Coronary artery (tissue), 2 donors: ENCODE results near the gene DUS4L.

Experiments
- DNase-seq: peaks from one replicate; pipeline ENCODE4 v3.0.0-alpha.2; 2017; ENCODE audit warnings: low spot score
- H3K27ac ChIP-seq, 2 donors: fragments of 200-600 bp; sonication (generic); one replicate each; pipeline ENCODE4 v1.5.1; 2016 to 2019
- H3K4me3 ChIP-seq: fragments of 200-600 bp; sonication (generic); 2 replicates; pipeline ENCODE4 v1.5.1; 2016; ENCODE audit warnings: mild to moderate bottlenecking, moderate library complexity
- TF ChIP-seq, protein P1 (sequence below): fragments of 200-600 bp; sonication (generic); IDR thresholded peaks from one replicate; pipeline ENCODE4 v1.5.1; 2019; ENCODE audit warnings: antibody characterized with exemption

Gene DUS4L

DNA sequence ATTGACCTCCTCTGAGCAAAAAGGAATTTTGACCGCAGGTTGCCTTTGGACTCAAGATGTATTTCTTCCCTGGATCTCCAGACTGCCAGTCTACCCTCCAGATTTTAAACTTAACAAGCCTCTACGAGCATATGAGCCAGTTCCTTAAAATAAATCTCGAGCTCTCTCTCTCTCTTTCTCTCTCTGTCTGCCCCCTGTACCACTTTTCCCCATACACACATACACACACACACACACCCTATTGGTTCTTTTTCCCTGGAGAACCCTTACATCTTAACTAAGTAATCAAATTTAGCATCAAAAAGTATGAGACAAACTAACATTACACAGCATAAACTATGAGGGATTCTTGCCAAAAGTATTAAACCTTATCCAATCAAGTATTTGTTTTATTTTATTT is 27.6 kb downstream of the DUS4L start:
- H3K27ac ChIP-seq: peak overlapping the region; percentile 64 to 76
- peak; percentile 77 for DNase-seq
- TF ChIP-seq, protein P1, sequence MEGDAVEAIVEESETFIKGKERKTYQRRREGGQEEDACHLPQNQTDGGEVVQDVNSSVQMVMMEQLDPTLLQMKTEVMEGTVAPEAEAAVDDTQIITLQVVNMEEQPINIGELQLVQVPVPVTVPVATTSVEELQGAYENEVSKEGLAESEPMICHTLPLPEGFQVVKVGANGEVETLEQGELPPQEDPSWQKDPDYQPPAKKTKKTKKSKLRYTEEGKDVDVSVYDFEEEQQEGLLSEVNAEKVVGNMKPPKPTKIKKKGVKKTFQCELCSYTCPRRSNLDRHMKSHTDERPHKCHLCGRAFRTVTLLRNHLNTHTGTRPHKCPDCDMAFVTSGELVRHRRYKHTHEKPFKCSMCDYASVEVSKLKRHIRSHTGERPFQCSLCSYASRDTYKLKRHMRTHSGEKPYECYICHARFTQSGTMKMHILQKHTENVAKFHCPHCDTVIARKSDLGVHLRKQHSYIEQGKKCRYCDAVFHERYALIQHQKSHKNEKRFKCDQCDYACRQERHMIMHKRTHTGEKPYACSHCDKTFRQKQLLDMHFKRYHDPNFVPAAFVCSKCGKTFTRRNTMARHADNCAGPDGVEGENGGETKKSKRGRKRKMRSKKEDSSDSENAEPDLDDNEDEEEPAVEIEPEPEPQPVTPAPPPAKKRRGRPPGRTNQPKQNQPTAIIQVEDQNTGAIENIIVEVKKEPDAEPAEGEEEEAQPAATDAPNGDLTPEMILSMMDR: no peak
- no peak overlapping the region for H3K4me3 ChIP-seq

DNA sequence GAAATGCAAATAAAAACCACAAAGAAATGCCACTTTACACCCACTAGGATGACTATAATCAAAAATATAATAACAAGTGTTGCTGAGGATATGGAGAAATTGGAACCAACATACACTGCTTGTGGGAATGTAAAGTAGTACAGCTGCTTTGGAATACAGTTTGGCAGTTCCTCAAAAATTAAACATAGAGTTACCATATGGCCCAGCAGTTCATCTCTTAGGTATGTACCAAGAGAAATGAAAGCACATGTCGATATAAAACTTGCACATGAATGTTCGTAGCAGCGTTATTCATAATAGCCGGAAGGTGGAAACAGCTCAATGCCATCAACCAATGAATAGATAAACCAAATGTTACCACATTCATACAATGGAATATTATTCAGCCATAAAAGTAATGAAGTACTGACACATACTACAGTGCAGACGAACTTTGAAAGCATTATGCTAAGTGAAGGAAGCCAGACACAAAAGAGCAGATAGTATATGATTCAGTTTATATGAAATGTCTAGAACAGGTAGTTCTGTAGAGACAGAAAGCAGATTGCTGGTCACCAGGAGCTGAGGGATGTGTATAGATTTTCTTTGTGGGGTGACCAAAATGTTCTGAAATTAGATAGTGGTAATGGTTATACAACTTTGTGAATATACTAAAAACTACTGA is 28.7 kb downstream of the DUS4L start:
- peak overlapping the region; percentile 76 for H3K27ac ChIP-seq
- TF ChIP-seq, protein P1: no peak
- DNase-seq: no peak
- H3K4me3 ChIP-seq: no peak overlapping the region

DNA sequence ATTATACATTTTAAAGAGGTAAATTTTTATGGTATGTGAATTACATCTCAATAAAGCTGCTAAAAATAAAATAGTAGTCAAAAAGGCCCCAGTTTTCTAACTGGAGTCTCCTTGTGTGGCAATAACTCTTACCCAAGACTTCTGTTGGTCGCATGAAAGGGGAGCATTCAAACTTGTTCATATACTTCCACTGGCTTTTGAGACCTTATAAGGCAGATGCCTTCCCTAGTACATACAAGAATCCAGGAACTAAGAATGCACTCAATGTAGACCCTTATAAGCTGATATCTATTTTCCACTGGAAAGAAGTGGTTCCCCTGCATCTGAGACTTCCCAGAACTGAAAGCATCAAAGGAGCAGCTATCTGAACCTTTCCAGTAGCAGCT is 29.2 kb downstream of the DUS4L start:
- DNase-seq: no peak
- TF ChIP-seq, protein P1: no peak
- Histone ChIP-seq H3K4me3 (no peak overlapping the region), H3K27ac (peak overlapping the region; percentile 76)

DNA sequence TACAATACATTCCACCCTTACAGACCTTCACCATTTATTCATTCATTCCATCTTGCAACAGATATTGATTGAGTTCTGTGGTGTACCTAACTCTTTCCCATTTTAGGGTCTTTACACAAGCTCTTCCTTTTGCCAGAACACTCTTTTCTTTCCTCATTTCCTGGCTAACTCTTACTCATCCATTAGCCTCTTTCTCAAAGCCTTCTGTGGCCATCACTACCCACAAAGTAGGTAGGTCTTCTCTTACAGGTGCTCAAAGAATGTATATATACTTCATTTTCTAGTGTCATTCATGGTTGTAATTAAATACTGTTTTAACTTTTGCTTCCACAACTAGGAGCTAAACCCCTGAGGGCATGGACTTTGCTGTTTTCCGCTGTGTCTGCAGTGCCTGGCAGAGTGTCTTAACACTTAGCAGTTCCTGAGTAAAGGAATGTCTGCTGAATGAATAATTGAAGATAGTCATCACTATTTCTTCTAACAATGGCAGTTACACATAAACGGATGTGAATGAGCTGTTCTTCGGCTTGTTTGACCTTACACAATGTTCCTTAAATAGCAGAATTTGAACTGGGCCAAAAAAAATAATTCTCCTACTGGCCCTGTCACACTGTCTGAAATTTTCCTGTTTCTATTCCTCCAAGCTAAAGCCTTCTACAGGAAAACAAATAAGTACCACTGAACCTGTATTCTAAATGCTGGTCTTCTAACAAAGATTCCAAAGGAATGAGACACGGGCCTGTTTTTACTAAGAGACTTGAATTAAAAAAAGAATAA is 31.4 kb downstream of the DUS4L start:
- no peak for DNase-seq
- Histone ChIP-seq H3K4me3 (peak overlapping the region; percentile 35), H3K27ac (peak overlapping the region; percentile 77 to 88)
- TF ChIP-seq, protein P1: no peak

DNA sequence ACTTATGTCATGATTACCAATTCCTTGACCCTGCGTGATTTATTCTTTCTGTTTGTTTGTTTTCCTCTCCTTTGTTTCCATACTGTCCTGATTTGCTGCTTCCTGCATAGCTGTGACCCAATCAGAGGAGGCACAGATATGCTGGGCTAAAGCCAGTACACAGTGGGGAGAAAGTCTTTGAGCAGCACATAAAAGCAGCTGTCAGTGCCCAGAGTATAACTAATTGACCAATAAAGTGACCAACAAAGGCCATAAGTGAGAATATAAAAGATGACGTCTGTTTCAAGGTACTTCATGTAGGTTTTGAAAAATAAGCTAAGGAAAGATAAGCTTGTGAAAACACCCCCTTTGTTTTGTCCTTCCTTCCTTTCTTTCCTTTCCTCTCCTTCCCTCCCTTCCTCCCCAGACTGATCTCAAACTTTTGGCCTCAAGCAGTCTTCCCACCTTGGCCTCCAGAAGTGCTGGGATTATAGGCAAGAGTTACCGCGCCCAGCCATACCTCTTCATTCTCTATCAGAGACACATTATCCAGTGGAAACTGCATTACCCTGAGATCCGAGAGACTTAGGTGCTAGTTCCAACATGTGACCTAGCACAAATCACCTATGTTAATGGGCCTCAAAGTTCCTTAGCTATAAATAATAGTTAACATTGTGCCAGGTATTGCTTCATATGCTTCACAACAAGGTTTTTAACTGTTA is 33.3 kb downstream of the DUS4L start:
- Histone ChIP-seq H3K4me3 (no peak overlapping the region), H3K27ac (peak overlapping the region; percentile 20 to 30)
- DNase-seq: no peak
- TF ChIP-seq, protein P1: no peak

DNA sequence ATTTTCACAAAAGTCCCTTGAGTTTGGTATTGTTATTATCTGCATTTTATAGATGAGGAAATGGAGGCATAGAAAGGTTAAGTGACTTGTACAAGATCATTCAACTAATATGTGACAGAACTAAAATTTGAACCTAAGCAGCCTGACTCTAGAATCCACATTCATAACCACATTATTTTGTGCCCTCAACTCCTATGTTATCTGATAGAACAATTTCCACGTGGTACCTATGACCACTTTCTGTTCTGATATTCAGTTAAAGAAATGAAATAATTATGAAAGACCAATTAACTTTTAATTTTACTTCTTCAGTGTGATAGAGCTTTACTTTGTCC is 33.8 kb downstream of the DUS4L start:
- no peak for DNase-seq
- no peak overlapping the region for H3K4me3 ChIP-seq
- H3K27ac ChIP-seq: no peak overlapping the region
- TF ChIP-seq, protein P1: no peak
